ENCODE results near the gene ZNF550. TPM values are rescaled to one million over a fixed set of nuclear protein-coding genes. Genes with fewer than 3 reads are reported as not detected.
"Not testable (repeated sequence)": the region's sequence is repeated elsewhere in the genome, so short reads cannot be mapped to it uniquely, and the experiment has no call there.

The ZNF550 gene
- total and polyA plus RNA-seq, 9 donors, result 8.2 to 13.9 (median 10.9) TPM

DNA sequence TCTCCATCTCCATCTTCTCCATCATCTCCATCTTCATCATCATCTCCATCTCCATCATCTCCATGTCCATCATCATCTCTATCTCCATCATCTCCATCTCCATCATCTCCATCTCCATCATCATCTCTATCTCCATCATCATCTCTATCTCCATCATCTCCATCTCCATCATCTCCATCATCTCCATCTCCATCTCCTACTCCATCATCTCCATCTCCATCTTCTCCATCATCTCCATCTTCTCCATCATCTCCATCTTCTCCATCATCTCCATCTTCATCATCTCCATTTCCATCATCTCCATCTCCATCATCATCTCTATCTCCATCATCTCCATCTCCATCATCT lies 60.4 kb downstream of the ZNF550 start:
- H3K4me1 ChIP-seq (ENCODE audit: control insufficient read depth, insufficient read depth, low read length); H3K4me3 ChIP-seq (ENCODE audit: low read length); DNase-seq: not testable (repeated sequence)

DNA sequence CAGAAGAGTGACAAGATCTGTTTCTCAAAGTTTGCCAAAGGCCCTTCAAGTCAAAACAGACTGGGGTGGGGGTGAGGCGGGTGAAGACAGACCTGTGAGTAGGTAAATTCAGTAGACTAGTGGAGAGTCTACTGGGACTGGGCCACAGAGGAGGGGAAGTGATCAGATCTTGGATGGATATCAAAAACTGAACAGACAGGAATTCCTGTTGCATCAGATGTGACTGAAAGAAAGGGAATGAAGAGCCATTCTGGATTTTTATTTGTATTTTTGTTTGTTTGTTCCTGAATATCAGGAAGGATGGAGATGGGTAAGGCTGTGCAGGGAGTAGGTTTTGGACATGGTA lies 71.4 kb downstream of the ZNF550 start:
- no CpG with 5 or more reads among the region's 1 CpG for WGBS (ENCODE audit: insufficient coverage)
- DNase-seq, result not testable (repeated sequence)
- peak overlapping the region; percentile 8 for H3K4me3 ChIP-seq (ENCODE audit: low read length)

More for the DNA sequence above, 60.4 kb downstream of the ZNF550 start:
- not testable (repeated sequence) for H3K27ac ChIP-seq (ENCODE audit: low read length); H3K27me3 ChIP-seq (ENCODE audit: control insufficient read depth, insufficient read depth, low read length)
- Histone ChIP-seq H3K36me3 (ENCODE audit: control insufficient read depth, insufficient read depth, low read length) (peaks cover 15% of the 10 kb centered on the region), H3K9me3 (replicated peaks; ENCODE audit: control insufficient read depth, low read depth, low read length) (peaks cover 32% of the 10 kb centered on the region)

DNA sequence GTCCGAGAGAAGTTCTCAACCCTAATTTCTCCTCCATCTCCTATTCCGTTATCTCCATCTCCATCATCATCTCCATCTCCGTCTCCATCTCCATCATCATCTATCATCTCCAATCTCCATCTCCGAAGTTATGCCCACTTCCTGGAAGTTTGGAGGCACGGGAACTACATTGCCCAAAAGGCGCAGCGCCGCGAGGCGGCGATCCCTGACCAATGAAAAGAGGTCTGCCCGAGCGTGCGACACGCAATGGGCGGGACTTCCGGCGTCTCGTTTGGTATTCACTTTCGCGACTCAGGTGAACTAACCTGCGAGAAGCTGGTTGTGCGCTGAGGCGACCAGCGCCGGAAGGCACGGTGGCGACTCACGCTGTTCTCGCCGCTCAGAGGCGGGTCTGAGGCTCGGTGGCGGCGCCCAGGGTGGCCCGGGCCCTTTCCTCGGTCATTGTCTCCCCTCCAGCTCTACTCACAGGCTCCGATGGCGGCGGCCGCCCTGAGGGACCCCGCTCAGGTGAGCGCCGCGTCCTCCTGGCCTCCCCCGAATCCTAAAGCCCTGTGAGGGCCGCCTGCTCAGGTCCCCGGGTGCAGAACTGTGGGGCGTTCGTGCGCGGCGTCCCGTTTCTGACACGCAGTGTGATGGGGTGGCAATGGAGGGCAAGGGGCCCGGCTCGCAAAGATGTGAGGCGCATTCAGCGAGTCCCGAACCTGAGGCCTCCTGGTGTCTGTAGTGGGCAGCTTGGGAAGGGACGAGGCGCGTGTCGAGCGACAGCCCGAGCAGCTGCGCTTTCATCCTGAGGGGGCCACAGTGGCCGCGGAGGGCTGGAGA lies 72.0 kb downstream of the ZNF550 start, which contains the start of gene ZNF419:
Gene ZNF419, plus strand, starts transcription at position 274 of the 822 bp plus-strand sequence. Its CDS starts 201 bp downstream, at position 475.
- H3K9me3 ChIP-seq (replicated peaks; ENCODE audit: control insufficient read depth, low read depth, low read length); H3K27me3 ChIP-seq (ENCODE audit: control insufficient read depth, insufficient read depth, low read length); H3K4me1 ChIP-seq (ENCODE audit: control insufficient read depth, insufficient read depth, low read length): not testable (repeated sequence)
- DNase-seq, result peak; percentile 95
- Histone ChIP-seq H3K36me3 (ENCODE audit: control insufficient read depth, insufficient read depth, low read length) (peaks cover 24% of the 10 kb centered on the region), H3K4me3 (ENCODE audit: low read length) (peak within 1 kb of the TSS; percentile 90), H3K27ac (ENCODE audit: low read length) (peak within 1 kb of the TSS; percentile 67)
- WGBS (ENCODE audit: insufficient coverage), result under 1% methylated on average over 46 of the region's 69 CpGs

More for the DNA sequence above, 71.4 kb downstream of the ZNF550 start:
- not testable (repeated sequence) for H3K27ac ChIP-seq (ENCODE audit: low read length); H3K27me3 ChIP-seq (ENCODE audit: control insufficient read depth, insufficient read depth, low read length); H3K4me1 ChIP-seq (ENCODE audit: control insufficient read depth, insufficient read depth, low read length); H3K9me3 ChIP-seq (replicated peaks; ENCODE audit: control insufficient read depth, low read depth, low read length)
- peaks cover 30% of the 10 kb centered on the region for H3K36me3 ChIP-seq (ENCODE audit: control insufficient read depth, insufficient read depth, low read length)

Other genes starting within 250 kb of the ZNF550 start
- 13.8 TPM for gene ZNF543, start 239.4 kb downstream of the ZNF550 start, total RNA-seq
- 1 to 10 TPM; 4.4 to 7.3 (median 5.5) TPM for gene ZNF543, start 239.4 kb downstream of the ZNF550 start, polyA plus RNA-seq (ENCODE audit: insufficient read depth in 1 of 8, insufficient read length in 8 of 8, low replicate concordance in 1 of 8)
- gene ZNF304, start 208.6 kb downstream of the ZNF550 start, total RNA-seq, result 11.4 TPM
- gene ZNF304, start 208.6 kb downstream of the ZNF550 start, polyA plus RNA-seq (ENCODE audit: insufficient read depth in 1 of 8, insufficient read length in 8 of 8, low replicate concordance in 1 of 8), result 10 to 100 TPM in 1 of 8 donors, 1 to 10 TPM in 7; 8.3 to 10.6 (median 9.0) TPM
- gene TRAPPC2B, start 196.3 kb downstream of the ZNF550 start, total RNA-seq, result 20.7 TPM
- gene TRAPPC2B, start 196.3 kb downstream of the ZNF550 start, polyA plus RNA-seq (ENCODE audit: insufficient read depth in 1 of 8, insufficient read length in 8 of 8, low replicate concordance in 1 of 8), result 10 to 100 TPM; 11.8 to 16.6 (median 13.6) TPM
- 4.7 TPM for gene ZNF547, start 196.3 kb downstream of the ZNF550 start, total RNA-seq
- gene ZNF547, start 196.3 kb downstream of the ZNF550 start, polyA plus RNA-seq (ENCODE audit: insufficient read depth in 1 of 8, insufficient read length in 8 of 8, low replicate concordance in 1 of 8), result 1 to 10 TPM; 2.4 to 4.7 (median 3.4) TPM
- gene ZNF548, start 170.0 kb downstream of the ZNF550 start, total RNA-seq, result 19.6 TPM
- gene ZNF548, start 170.0 kb downstream of the ZNF550 start, polyA plus RNA-seq (ENCODE audit: insufficient read depth in 1 of 8, insufficient read length in 8 of 8, low replicate concordance in 1 of 8), result 10 to 100 TPM; 11.8 to 18.6 (median 14.3) TPM
- 12.5 TPM for gene ZNF17, start 148.7 kb downstream of the ZNF550 start, total RNA-seq
- 1 to 10 TPM; 5.6 to 8.5 (median 6.6) TPM for gene ZNF17, start 148.7 kb downstream of the ZNF550 start, polyA plus RNA-seq (ENCODE audit: insufficient read depth in 1 of 8, insufficient read length in 8 of 8, low replicate concordance in 1 of 8)
- gene ZNF749, start 124.5 kb downstream of the ZNF550 start, total RNA-seq, result 11.3 TPM
- gene ZNF749, start 124.5 kb downstream of the ZNF550 start, polyA plus RNA-seq (ENCODE audit: insufficient read depth in 1 of 8, insufficient read length in 8 of 8, low replicate concordance in 1 of 8), result 1 to 10 TPM; 3.8 to 8.0 (median 6.0) TPM
- gene VN1R1, start 102.7 kb downstream of the ZNF550 start, total RNA-seq, result 1.5 TPM
- 1 to 10 TPM in 7 of 8 donors, under 1 TPM in 1; 0.97 to 2.4 (median 1.2) TPM for gene VN1R1, start 102.7 kb downstream of the ZNF550 start, polyA plus RNA-seq (ENCODE audit: insufficient read depth in 1 of 8, insufficient read length in 8 of 8, low replicate concordance in 1 of 8)
- gene ZNF772, start 82.3 kb downstream of the ZNF550 start, total RNA-seq, result 21.7 TPM
- 10 to 100 TPM in 1 of 8 donors, 1 to 10 TPM in 7; 5.7 to 10.1 (median 8.4) TPM for gene ZNF772, start 82.3 kb downstream of the ZNF550 start, polyA plus RNA-seq (ENCODE audit: insufficient read depth in 1 of 8, insufficient read length in 8 of 8, low replicate concordance in 1 of 8)
- 11.3 TPM for gene ZNF419, start 72.1 kb downstream of the ZNF550 start, total RNA-seq
- gene ZNF419, start 72.1 kb downstream of the ZNF550 start, polyA plus RNA-seq (ENCODE audit: insufficient read depth in 1 of 8, insufficient read length in 8 of 8, low replicate concordance in 1 of 8), result 10 to 100 TPM in 2 of 8 donors, 1 to 10 TPM in 6; 7.8 to 10.9 (median 9.2) TPM
- 11.8 TPM for gene ZNF773, start 59.9 kb downstream of the ZNF550 start, total RNA-seq
- 1 to 10 TPM; 5.5 to 8.7 (median 7.0) TPM for gene ZNF773, start 59.9 kb downstream of the ZNF550 start, polyA plus RNA-seq (ENCODE audit: insufficient read depth in 1 of 8, insufficient read length in 8 of 8, low replicate concordance in 1 of 8)
- gene ZNF549, start 32.5 kb downstream of the ZNF550 start, total RNA-seq, result 7.4 TPM
- gene ZNF549, start 32.5 kb downstream of the ZNF550 start, polyA plus RNA-seq (ENCODE audit: insufficient read depth in 1 of 8, insufficient read length in 8 of 8, low replicate concordance in 1 of 8), result 1 to 10 TPM; 5.6 to 8.6 (median 6.5) TPM
- gene ZNF416, start 19.0 kb upstream of the ZNF550 start, total RNA-seq, result 6.4 TPM
- 1 to 10 TPM; 3.8 to 6.1 (median 4.9) TPM for gene ZNF416, start 19.0 kb upstream of the ZNF550 start, polyA plus RNA-seq (ENCODE audit: insufficient read depth in 1 of 8, insufficient read length in 8 of 8, low replicate concordance in 1 of 8)
- 9.2 TPM for gene ZIK1, start 24.3 kb upstream of the ZNF550 start, total RNA-seq
- gene ZIK1, start 24.3 kb upstream of the ZNF550 start, polyA plus RNA-seq (ENCODE audit: insufficient read depth in 1 of 8, insufficient read length in 8 of 8, low replicate concordance in 1 of 8), result 1 to 10 TPM; 4.7 to 7.2 (median 5.8) TPM
- gene ZNF530, start 40.0 kb upstream of the ZNF550 start, total RNA-seq, result 3.9 TPM
- 1 to 10 TPM; 2.7 to 4.6 (median 3.4) TPM for gene ZNF530, start 40.0 kb upstream of the ZNF550 start, polyA plus RNA-seq (ENCODE audit: insufficient read depth in 1 of 8, insufficient read length in 8 of 8, low replicate concordance in 1 of 8)
- gene ZNF134, start 54.4 kb upstream of the ZNF550 start, total RNA-seq, result 17.2 TPM
- 10 to 100 TPM in 7 of 8 donors, 1 to 10 TPM in 1; 10.0 to 14.3 (median 13.2) TPM for gene ZNF134, start 54.4 kb upstream of the ZNF550 start, polyA plus RNA-seq (ENCODE audit: insufficient read depth in 1 of 8, insufficient read length in 8 of 8, low replicate concordance in 1 of 8)
- 15.4 TPM for gene ZNF211, start 73.3 kb upstream of the ZNF550 start, total RNA-seq
- gene ZNF211, start 73.3 kb upstream of the ZNF550 start, polyA plus RNA-seq (ENCODE audit: insufficient read depth in 1 of 8, insufficient read length in 8 of 8, low replicate concordance in 1 of 8), result 10 to 100 TPM; 11.4 to 20.7 (median 13.1) TPM
- gene ZSCAN4, start 109.1 kb upstream of the ZNF550 start, total RNA-seq, result not detected
- not detected for gene ZSCAN4, start 109.1 kb upstream of the ZNF550 start, polyA plus RNA-seq (ENCODE audit: insufficient read depth in 1 of 8, insufficient read length in 8 of 8, low replicate concordance in 1 of 8)
- 9.0 TPM for gene ZNF551, start 122.1 kb upstream of the ZNF550 start, total RNA-seq
- 1 to 10 TPM; 4.7 to 8.0 (median 5.5) TPM for gene ZNF551, start 122.1 kb upstream of the ZNF550 start, polyA plus RNA-seq (ENCODE audit: insufficient read depth in 1 of 8, insufficient read length in 8 of 8, low replicate concordance in 1 of 8)
- gene ZNF154, start 149.3 kb upstream of the ZNF550 start, total RNA-seq, result 7.6 TPM
- 10 to 100 TPM in 4 of 8 donors, 1 to 10 TPM in 4; 8.7 to 14.2 (median 10.0) TPM for gene ZNF154, start 149.3 kb upstream of the ZNF550 start, polyA plus RNA-seq (ENCODE audit: insufficient read depth in 1 of 8, insufficient read length in 8 of 8, low replicate concordance in 1 of 8)
- 9.4 TPM for gene ZNF671, start 167.8 kb upstream of the ZNF550 start, total RNA-seq
- gene ZNF671, start 167.8 kb upstream of the ZNF550 start, polyA plus RNA-seq (ENCODE audit: insufficient read depth in 1 of 8, insufficient read length in 8 of 8, low replicate concordance in 1 of 8), result 10 to 100 TPM in 1 of 8 donors, 1 to 10 TPM in 7; 5.9 to 11.2 (median 7.1) TPM
- gene ZNF776, start 187.0 kb upstream of the ZNF550 start, total RNA-seq, result 18.5 TPM
- gene ZNF776, start 187.0 kb upstream of the ZNF550 start, polyA plus RNA-seq (ENCODE audit: insufficient read depth in 1 of 8, insufficient read length in 8 of 8, low replicate concordance in 1 of 8), result 10 to 100 TPM; 12.3 to 15.6 (median 13.2) TPM
- 20.7 TPM for gene ZNF586, start 209.8 kb upstream of the ZNF550 start, total RNA-seq
- gene ZNF586, start 209.8 kb upstream of the ZNF550 start, polyA plus RNA-seq (ENCODE audit: insufficient read depth in 1 of 8, insufficient read length in 8 of 8, low replicate concordance in 1 of 8), result 10 to 100 TPM in 7 of 8 donors, 1 to 10 TPM in 1; 9.2 to 13.4 (median 11.0) TPM

All from muscle of leg (tissue), 11 donors.